HCT116 (cell line): ENCODE results near the gene CREB3. TPM values are rescaled to one million over a fixed set of nuclear protein-coding genes. Genes with fewer than 3 reads are reported as not detected.

Experiments used
- ATAC-seq: fragments of 200-7000 bp; cut with Tn5 transposase; 2 replicates; pipeline ENCODE4 v1.9.1; 2020; ENCODE audit warnings: mild to moderate bottlenecking, moderate library complexity
- BruUV-seq: library from RNA; stranded (reverse); fragments of 400-500 nt; replicated peaks from 2 replicates; lab custom pipeline; 2021; lab: Mats Ljungman, UMichigan
- CTCF ChIA-PET: fragments of 300-600 bp; sonication (Branson Sonifier 250); formaldehyde crosslinking; loops from one replicate; lab custom pipeline; 2021; ENCODE audit warnings: antibody characterized with exemption; lab: Charles Lee
- POLR2A ChIA-PET: fragments of 300-600, 350-600 bp; sonication (Branson Sonifier 250); formaldehyde crosslinking; loops from one replicate; lab custom pipeline; 2021; ENCODE audit warnings: antibody characterized with exemption; lab: Charles Lee
- RAD21 ChIA-PET, 2 experiments: fragments of 300-600 bp; sonication (Branson Sonifier 250); formaldehyde crosslinking; loops; one replicate each; lab custom pipeline; 2023; ENCODE audit warnings: low total read pairs in 2 of 2; ENCODE audit not compliant: uncharacterized antibody in 2 of 2, unreplicated experiment in 2 of 2, low non-redundant PET in 1 of 2; lab: Charles Lee
- DNase-seq: peaks from one replicate; pipeline ENCODE4 v3.0.0-alpha.2; 2010; ENCODE audit warnings: low read depth, low spot score
- H2AFZ ChIP-seq: fragments of 200-600 bp; shearing (Covaris generic), sonication (generic); 2 replicates; pipeline ENCODE4 v1.6.1; 2017; ENCODE audit warnings: low read depth, mixed run types, mixed read lengths, antibody characterized with exemption, low read length; ENCODE audit not compliant: poor library complexity, severe bottlenecking
- H3K27ac ChIP-seq: 2 replicates; pipeline ENCODE4 v1.5.1; 2012; ENCODE audit warnings: low read depth, low read length
- H3K27me3 ChIP-seq: fragments of 200-600 bp; sonication (generic); 2 replicates; pipeline ENCODE4 v1.6.1; 2016; ENCODE audit warnings: mixed run types, low read length, mixed read lengths; ENCODE audit not compliant: insufficient read depth
- H3K36me3 ChIP-seq, 2 experiments: fragments of 200-500 bp in 1 of 2; fragments of 200-600 bp in 1 of 2; sonication (Bioruptor generic) in 1 of 2; sonication (generic) in 1 of 2; 2 replicates each; pipeline versions ENCODE4 v1.5.1 to v1.6.1; 2014 to 2016; ENCODE audit warnings: low read length in 2 of 2, inconsistent platforms in 1 of 2, mixed read lengths in 1 of 2, mixed run types in 1 of 2; ENCODE audit not compliant: insufficient read depth in 2 of 2, control insufficient read depth in 1 of 2
- H3K4me1 ChIP-seq, 2 experiments: fragments of 200-600 bp in 1 of 2; sonication (generic) in 1 of 2; 2 replicates each; pipeline versions ENCODE4 v1.5.1 to v1.6.1; 2012 to 2017; ENCODE audit warnings: low read length in 2 of 2, inconsistent platforms in 1 of 2, mild to moderate bottlenecking in 1 of 2, mixed read lengths in 1 of 2, mixed run types in 1 of 2, moderate library complexity in 1 of 2; ENCODE audit not compliant: insufficient read depth in 2 of 2, control insufficient read depth in 1 of 2
- H3K4me2 ChIP-seq: fragments of 200-600 bp; sonication (generic); 2 replicates; pipeline ENCODE4 v1.6.1; 2017; ENCODE audit warnings: mixed run types, low read length, mixed read lengths
- H3K4me3 ChIP-seq, 2 experiments: fragments of 200-600 bp in 1 of 2; sonication (generic) in 1 of 2; replicated peaks in 1 of 2; 2 replicates each; pipeline ENCODE4 v1.5.1; 2011 to 2016; ENCODE audit warnings: low read length in 2 of 2, control low read depth in 1 of 2, low read depth in 1 of 2, mild to moderate bottlenecking in 1 of 2, mixed read lengths in 1 of 2, mixed run types in 1 of 2
- H3K79me2 ChIP-seq: fragments of 200-600 bp; sonication (generic); 2 replicates; pipeline ENCODE4 v1.6.1; 2017; ENCODE audit warnings: mild to moderate bottlenecking, mixed run types, low read length, moderate library complexity, mixed read lengths; ENCODE audit not compliant: insufficient read depth
- H3K9ac ChIP-seq: fragments of 200-600 bp; sonication (generic); 2 replicates; pipeline ENCODE4 v1.6.1; 2016; ENCODE audit warnings: low read length, mixed read lengths
- H3K9me2 ChIP-seq: fragments of 200-600 bp; sonication (generic), shearing (Covaris generic); 2 replicates; pipeline ENCODE4 v1.6.1; 2017; ENCODE audit warnings: mixed run types, mild to moderate bottlenecking, moderate library complexity; ENCODE audit not compliant: insufficient read depth
- H3K9me3 ChIP-seq, 2 experiments: fragments of 200-500 bp in 1 of 2; fragments of 200-600 bp in 1 of 2; sonication (Bioruptor generic) in 1 of 2; sonication (generic) in 1 of 2; 2 replicates each; pipeline ENCODE4 v1.6.1; 2014 to 2017; ENCODE audit warnings: low read length in 2 of 2, mixed read lengths in 2 of 2, inconsistent platforms in 1 of 2, low read depth in 1 of 2, mild to moderate bottlenecking in 1 of 2, mixed run types in 1 of 2, moderate library complexity in 1 of 2; ENCODE audit not compliant: control insufficient read depth in 1 of 2, insufficient read depth in 1 of 2
- H4K20me1 ChIP-seq: fragments of 200-600 bp; sonication (generic), shearing (Covaris generic); 2 replicates; pipeline ENCODE4 v1.6.1; 2017; ENCODE audit warnings: mixed run types, mild to moderate bottlenecking, moderate library complexity; ENCODE audit not compliant: insufficient read depth
- CBX3 ChIP-seq: IDR thresholded peaks from 2 replicates; pipeline ENCODE4 v1.6.1; 2012; ENCODE audit warnings: low read depth
- ELF1 ChIP-seq: IDR thresholded peaks from 2 replicates; pipeline ENCODE4 v1.6.1; 2012; ENCODE audit warnings: low read depth, borderline replicate concordance
- EZH2 ChIP-seq: fragments of 200-600 bp; sonication (generic); IDR thresholded peaks from 2 replicates; pipeline ENCODE4 v1.6.1; 2017; ENCODE audit warnings: antibody characterized with exemption, mixed run types
- EZH2phosphoT487 ChIP-seq: fragments of 200-600 bp; IDR thresholded peaks from 2 replicates; pipeline ENCODE4 v1.6.1; 2018; ENCODE audit warnings: antibody characterized with exemption, borderline replicate concordance
- FOSL1 ChIP-seq: IDR thresholded peaks from 2 replicates; pipeline ENCODE4 v1.6.1; 2012; ENCODE audit warnings: low read depth
- POLR2AphosphoS5 ChIP-seq: IDR thresholded peaks from 2 replicates; pipeline ENCODE4 v1.6.1; 2011; ENCODE audit warnings: mild to moderate bottlenecking, low read depth, low read length, moderate library complexity
- SIN3A ChIP-seq: IDR thresholded peaks from 2 replicates; pipeline ENCODE4 v1.6.1; 2012; ENCODE audit warnings: low read depth
- SRF ChIP-seq: IDR thresholded peaks from 2 replicates; pipeline ENCODE4 v1.6.1; 2012; ENCODE audit warnings: low read depth
- TCF7L2 ChIP-seq: IDR thresholded peaks from 2 replicates; pipeline ENCODE4 v1.7.0; 2011; ENCODE audit warnings: borderline replicate concordance, inconsistent platforms; ENCODE audit not compliant: insufficient read depth, insufficient read length; ENCODE audit errors: extremely low read depth
- ZNF274 ChIP-seq: fragments of 200-500 bp; sonication (Bioruptor generic); IDR thresholded peaks from 2 replicates; pipeline ENCODE4 v1.6.1; 2014; ENCODE audit warnings: mild to moderate bottlenecking, low read depth, low read length, inconsistent platforms
- intact Hi-C: fragments of 100-400 bp; cut with micrococcal nuclease; formaldehyde crosslinking; loops from 2 replicates; pipeline ENCODE4 v1.10.0; 2022
- total RNA-seq: library from RNA; stranded (reverse); gene quantifications from one replicate; pipeline ENCODE4 v1.2.1, GENCODE V29; 2021; ENCODE audit not compliant: unreplicated experiment
- TF ChIP-seq, protein P1 (sequence below): IDR thresholded peaks from 2 replicates; pipeline ENCODE4 v1.6.1; 2012; ENCODE audit warnings: low read depth
- TF ChIP-seq, protein P2 (sequence below), 3 experiments: fragments of 200-600 bp in 1 of 3; sonication (generic) in 1 of 3; IDR thresholded peaks in 2 of 3; conservative IDR thresholded peaks in 1 of 3; 2 replicates each; pipeline ENCODE4 v1.5.1; 2012 to 2017; ENCODE audit warnings: low read depth in 2 of 3, low read length in 2 of 3, antibody characterized with exemption in 1 of 3, borderline replicate concordance in 1 of 3, control low read depth in 1 of 3, mild to moderate bottlenecking in 1 of 3, mixed read lengths in 1 of 3, mixed run types in 1 of 3, moderate library complexity in 1 of 3; ENCODE audit not compliant: insufficient read depth in 1 of 3
- TF ChIP-seq, protein P3 (sequence below): IDR thresholded peaks from 2 replicates; pipeline ENCODE4 v1.6.1; 2012

Gene CREB3
- total RNA-seq, 1 experiment from 2014 or later = 22.3 TPM

DNA sequence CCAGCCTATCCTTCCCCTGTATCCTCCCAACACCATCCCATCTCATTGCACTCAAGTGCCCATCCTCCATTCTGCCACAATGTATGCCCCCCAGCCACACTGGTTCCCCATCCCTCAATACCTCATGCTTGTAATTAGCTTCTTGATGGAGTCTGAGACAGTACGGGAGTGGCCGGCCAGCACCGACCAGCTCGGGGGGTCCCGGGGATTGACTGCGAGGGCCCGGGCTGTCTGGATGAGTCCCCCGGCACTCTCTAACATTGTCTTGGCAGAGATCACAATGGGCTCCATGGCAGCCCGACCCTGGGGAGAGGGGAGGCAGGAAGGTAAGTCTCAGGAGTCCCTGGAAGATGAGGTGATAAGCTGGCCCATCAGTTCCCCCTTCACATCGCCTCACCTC is 25.5 kb upstream of the CREB3 start:
- Histone ChIP-seq H3K27me3 (no peaks in the 10 kb centered on the region), H3K4me2 (no peak overlapping the region), H3K27ac (no peak overlapping the region), H3K4me3 (no peak overlapping the region), H3K9me2 (no peaks in the 10 kb centered on the region), H2AFZ (no peak overlapping the region), H3K36me3 (peaks cover 51 to 74% of the 10 kb centered on the region in 2 experiments), H3K79me2 (no peaks in the 10 kb centered on the region), H4K20me1 (no peaks in the 10 kb centered on the region), H3K9me3 (no peaks in the 10 kb centered on the region), H3K9ac (no peak overlapping the region), H3K4me1 (no peaks in the 10 kb centered on the region)
- BruUV-seq = no TSS peak
- intact Hi-C loops = no loop called here
- POLR2A ChIA-PET = no interaction called here
- RAD21 ChIA-PET = no interaction called here
- ATAC-seq (no peak), DNase-seq (no peak)
- no peak for TF ChIP-seq EZH2
- TF ChIP-seq, protein P1, sequence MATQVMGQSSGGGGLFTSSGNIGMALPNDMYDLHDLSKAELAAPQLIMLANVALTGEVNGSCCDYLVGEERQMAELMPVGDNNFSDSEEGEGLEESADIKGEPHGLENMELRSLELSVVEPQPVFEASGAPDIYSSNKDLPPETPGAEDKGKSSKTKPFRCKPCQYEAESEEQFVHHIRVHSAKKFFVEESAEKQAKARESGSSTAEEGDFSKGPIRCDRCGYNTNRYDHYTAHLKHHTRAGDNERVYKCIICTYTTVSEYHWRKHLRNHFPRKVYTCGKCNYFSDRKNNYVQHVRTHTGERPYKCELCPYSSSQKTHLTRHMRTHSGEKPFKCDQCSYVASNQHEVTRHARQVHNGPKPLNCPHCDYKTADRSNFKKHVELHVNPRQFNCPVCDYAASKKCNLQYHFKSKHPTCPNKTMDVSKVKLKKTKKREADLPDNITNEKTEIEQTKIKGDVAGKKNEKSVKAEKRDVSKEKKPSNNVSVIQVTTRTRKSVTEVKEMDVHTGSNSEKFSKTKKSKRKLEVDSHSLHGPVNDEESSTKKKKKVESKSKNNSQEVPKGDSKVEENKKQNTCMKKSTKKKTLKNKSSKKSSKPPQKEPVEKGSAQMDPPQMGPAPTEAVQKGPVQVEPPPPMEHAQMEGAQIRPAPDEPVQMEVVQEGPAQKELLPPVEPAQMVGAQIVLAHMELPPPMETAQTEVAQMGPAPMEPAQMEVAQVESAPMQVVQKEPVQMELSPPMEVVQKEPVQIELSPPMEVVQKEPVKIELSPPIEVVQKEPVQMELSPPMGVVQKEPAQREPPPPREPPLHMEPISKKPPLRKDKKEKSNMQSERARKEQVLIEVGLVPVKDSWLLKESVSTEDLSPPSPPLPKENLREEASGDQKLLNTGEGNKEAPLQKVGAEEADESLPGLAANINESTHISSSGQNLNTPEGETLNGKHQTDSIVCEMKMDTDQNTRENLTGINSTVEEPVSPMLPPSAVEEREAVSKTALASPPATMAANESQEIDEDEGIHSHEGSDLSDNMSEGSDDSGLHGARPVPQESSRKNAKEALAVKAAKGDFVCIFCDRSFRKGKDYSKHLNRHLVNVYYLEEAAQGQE = no peak
- no peak for TF ChIP-seq FOSL1
- CTCF ChIA-PET = no interaction called here

DNA sequence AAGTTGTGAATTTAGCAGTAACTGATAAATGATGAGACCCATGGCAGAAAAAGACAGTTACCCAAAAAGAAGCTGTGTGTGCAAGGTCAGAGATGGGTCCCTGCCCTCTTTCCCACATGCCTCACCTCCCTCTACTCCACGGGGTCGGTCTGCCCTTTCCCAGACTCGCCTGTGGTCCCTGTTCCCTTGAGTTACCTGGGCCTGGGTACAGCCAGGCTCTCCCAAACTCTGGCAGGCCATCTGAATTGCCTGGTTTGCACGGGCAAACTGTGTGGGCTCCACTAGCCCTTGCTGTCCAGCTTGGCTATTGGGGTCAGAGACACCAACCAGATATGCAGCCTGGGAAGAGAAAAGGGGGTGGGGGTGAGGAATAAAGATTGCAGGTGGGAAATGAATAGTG is 24.3 kb upstream of the CREB3 start:
- Histone ChIP-seq H3K27ac (no peak overlapping the region), H3K9ac (no peak overlapping the region), H3K4me3 (no peak overlapping the region), H3K36me3 (peaks cover 55 to 74% of the 10 kb centered on the region in 2 experiments), H3K9me2 (no peaks in the 10 kb centered on the region), H3K79me2 (no peaks in the 10 kb centered on the region), H3K9me3 (no peaks in the 10 kb centered on the region), H2AFZ (no peak overlapping the region), H4K20me1 (no peaks in the 10 kb centered on the region), H3K4me2 (no peak overlapping the region), H3K27me3 (no peaks in the 10 kb centered on the region), H3K4me1 (no peaks in the 10 kb centered on the region)
- RAD21 ChIA-PET = no interaction called here
- POLR2A ChIA-PET = no interaction called here
- intact Hi-C loops = no loop called here
- no peak for ATAC-seq
- no TSS peak for BruUV-seq
- no peak for DNase-seq
- CTCF ChIA-PET = no interaction called here
- TF ChIP-seq TCF7L2 (no peak), EZH2 (no peak), SIN3A (no peak), EZH2phosphoT487 (no peak), ELF1 (no peak), FOSL1 (no peak), ZNF274 (no peak), CBX3 (no peak), POLR2AphosphoS5 (no peak), SRF (no peak)
- TF ChIP-seq, protein P2, sequence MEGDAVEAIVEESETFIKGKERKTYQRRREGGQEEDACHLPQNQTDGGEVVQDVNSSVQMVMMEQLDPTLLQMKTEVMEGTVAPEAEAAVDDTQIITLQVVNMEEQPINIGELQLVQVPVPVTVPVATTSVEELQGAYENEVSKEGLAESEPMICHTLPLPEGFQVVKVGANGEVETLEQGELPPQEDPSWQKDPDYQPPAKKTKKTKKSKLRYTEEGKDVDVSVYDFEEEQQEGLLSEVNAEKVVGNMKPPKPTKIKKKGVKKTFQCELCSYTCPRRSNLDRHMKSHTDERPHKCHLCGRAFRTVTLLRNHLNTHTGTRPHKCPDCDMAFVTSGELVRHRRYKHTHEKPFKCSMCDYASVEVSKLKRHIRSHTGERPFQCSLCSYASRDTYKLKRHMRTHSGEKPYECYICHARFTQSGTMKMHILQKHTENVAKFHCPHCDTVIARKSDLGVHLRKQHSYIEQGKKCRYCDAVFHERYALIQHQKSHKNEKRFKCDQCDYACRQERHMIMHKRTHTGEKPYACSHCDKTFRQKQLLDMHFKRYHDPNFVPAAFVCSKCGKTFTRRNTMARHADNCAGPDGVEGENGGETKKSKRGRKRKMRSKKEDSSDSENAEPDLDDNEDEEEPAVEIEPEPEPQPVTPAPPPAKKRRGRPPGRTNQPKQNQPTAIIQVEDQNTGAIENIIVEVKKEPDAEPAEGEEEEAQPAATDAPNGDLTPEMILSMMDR (IDR thresholded peaks at IDR 0.05 in 2 of 3, conservative IDR thresholded peaks at IDR 0.05 in 1 of 3; ENCODE audit: borderline replicate concordance in 1 of 3, insufficient read depth in 1 of 3, low read depth in 2 of 3, low read length in 2 of 3) = no peak
- TF ChIP-seq, protein P3, sequence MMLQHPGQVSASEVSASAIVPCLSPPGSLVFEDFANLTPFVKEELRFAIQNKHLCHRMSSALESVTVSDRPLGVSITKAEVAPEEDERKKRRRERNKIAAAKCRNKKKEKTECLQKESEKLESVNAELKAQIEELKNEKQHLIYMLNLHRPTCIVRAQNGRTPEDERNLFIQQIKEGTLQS = no peak
